Retinal pigment epithelial cell (primary cell): ENCODE data around the gene SLC16A7.

Source experiments
- DNase-seq: peaks from one replicate; pipeline ENCODE4 v3.0.0-alpha.2; 2010; ENCODE audit warnings: low read depth
- H3K4me3 ChIP-seq: 2 replicates; pipeline ENCODE4 v1.5.1; 2011; ENCODE audit warnings: mild to moderate bottlenecking, low read length, control low read depth, moderate library complexity
- CTCF ChIP-seq: conservative IDR thresholded peaks from 2 replicates; pipeline ENCODE4 v1.5.1; 2011; ENCODE audit warnings: low read depth, low read length, control low read depth, inconsistent platforms

The SLC16A7 gene, protein sequence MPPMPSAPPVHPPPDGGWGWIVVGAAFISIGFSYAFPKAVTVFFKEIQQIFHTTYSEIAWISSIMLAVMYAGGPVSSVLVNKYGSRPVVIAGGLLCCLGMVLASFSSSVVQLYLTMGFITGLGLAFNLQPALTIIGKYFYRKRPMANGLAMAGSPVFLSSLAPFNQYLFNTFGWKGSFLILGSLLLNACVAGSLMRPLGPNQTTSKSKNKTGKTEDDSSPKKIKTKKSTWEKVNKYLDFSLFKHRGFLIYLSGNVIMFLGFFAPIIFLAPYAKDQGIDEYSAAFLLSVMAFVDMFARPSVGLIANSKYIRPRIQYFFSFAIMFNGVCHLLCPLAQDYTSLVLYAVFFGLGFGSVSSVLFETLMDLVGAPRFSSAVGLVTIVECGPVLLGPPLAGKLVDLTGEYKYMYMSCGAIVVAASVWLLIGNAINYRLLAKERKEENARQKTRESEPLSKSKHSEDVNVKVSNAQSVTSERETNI

DNA sequence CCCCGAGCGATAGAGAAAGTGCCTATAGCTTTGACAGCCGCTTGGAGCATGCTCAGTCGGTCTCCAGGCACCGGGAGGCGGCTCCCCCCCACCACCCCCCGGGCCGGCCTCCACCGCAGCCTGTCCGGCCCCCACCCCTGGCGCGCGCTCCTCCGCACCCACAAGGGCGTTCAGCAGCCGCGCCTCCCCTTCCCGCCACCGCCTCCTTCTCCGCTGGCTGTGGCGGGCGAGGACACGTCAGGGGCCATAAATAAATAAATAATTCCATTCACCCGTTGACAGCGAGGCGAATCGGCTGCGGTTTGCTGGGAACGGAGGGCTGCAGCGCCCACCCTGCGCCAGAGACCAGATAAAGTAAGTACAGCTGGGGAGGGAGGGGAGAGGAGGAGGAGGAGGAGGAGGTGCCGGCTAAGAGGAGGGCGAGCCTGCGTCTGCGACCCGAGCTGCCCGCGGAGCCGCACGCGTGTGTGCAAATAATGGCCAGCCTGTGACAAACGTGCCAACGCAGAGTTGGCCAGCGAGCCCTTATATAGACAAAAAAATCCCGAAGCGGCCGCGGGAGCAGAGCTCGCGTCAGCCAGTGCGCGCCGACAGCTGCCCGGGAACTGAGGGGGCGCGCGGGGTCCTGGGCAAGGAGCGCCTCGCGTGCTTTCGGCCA, at the start of gene SLC16A7:
SLC16A7 (plus strand) TSS at position 147 of the 658 bp plus-strand sequence. CDS start 108,773 bp downstream, outside the sequence.
- H3K4me3 ChIP-seq: peak within 1 kb of the TSS; percentile 80
- peak; percentile 23 for DNase-seq
- no peak for TF ChIP-seq CTCF

DNA sequence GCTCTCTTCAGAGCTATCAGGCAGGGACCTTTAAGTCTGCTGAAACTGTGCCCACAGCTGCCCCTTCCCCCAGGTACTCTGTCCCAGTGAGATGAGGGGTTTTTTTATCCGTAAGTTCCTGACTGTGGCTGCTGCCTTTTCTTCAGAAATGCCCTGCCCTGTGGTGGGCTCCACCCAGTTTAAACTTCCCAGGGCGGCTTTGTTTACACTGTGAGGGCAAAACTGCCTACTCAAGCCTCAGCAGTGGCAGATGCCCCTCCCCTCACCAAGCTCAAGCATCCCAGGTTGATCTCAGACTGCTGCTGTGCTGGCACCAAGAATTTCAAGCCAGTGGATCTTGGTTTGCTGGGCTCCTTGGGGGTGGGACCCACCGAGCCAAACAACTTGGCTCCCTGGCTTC, 46.9 kb upstream of the SLC16A7 start:
- no peak for DNase-seq
- no peak for TF ChIP-seq CTCF
- no peak overlapping the region for H3K4me3 ChIP-seq

- no peak overlapping the region for H3K4me3 ChIP-seq
- no peak for TF ChIP-seq CTCF
- no peak for DNase-seq
These were observed 36.1 kb upstream of the SLC16A7 start for GRCh38 chr12:59559696-59560095.

- no peak overlapping the region for H3K4me3 ChIP-seq
- DNase-seq: peak; percentile 12
- TF ChIP-seq CTCF: no peak
These were observed 25.7 kb upstream of the SLC16A7 start for GRCh38 chr12:59570145-59570544.

DNA sequence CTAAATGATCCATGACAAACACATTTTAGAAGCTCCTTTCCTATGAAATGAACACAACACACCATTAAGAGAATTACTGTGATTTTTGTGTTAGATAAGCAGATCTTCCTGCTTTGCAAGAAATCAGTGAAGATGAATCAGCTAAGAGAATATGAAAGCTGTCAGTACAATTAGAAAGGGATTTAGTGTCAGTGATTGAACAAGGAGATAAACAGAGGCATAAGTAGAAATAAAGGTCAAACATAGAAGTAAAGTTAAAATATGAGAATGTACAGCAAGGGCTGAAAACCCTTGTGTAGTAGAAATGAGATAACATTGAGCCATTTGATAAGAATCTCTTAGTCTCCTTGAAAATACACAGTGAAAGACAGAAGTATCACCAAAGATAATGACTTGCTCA, 21.4 kb upstream of the SLC16A7 start:
- no peak overlapping the region for H3K4me3 ChIP-seq
- DNase-seq: no peak
- no peak for TF ChIP-seq CTCF

DNA sequence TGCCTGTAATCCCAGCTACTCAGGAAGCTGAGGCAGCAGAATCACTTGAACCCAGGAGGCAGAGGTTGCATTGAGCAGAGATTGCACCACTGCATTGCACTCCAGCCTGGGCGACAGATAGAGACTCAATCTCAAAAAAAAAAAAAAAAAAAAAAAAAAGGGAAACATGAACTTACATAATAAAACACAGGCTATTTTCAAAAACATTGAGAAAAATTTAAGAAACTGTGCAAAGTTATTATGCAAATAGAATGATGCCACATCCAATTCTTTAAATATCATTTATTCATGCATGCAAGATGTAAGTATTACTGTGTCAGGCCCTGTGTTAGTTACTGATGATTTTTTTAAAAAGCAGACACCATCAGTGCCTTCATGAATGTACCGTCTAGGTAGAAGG, 20.0 kb upstream of the SLC16A7 start:
- no peak for TF ChIP-seq CTCF
- DNase-seq: no peak
- no peak overlapping the region for H3K4me3 ChIP-seq
